NB4 (cell line): Measurements from ENCODE around the gene EMC10.

Source experiments
- MYC ChIP-seq: IDR thresholded peaks from 2 replicates; pipeline ENCODE4 v1.6.1; 2011; ENCODE audit warnings: low read depth, low read length
- POLR2A ChIP-seq: IDR thresholded peaks from 2 replicates; pipeline ENCODE4 v1.6.1; 2011; ENCODE audit warnings: mild to moderate bottlenecking; ENCODE audit not compliant: insufficient read length; ENCODE audit errors: extremely low read depth
- TF ChIP-seq, protein P1 (sequence below): IDR thresholded peaks from one replicate; pipeline ENCODE4 v1.5.1; 2012; ENCODE audit warnings: low read depth, low read length

DNA sequence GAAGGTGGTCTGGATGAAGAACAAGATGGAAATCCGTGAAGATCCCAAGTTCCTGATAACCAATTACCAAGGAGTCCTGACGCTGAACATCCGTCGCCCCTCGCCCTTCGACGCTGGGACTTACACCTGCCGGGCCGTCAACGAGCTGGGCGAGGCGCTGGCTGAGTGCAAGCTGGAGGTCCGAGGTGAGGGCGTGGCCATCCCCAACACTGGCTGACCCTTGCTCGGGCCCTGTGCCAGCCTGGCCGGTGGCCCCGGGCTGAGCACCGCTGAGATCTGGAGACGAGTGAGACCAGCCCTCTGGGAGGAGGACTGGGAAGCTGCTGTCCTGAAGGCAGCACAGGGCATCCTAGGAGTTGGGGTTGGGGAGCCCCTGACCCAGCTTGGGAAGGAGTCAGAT is 12.0 kb upstream of the EMC10 start:
- TF ChIP-seq, protein P1, sequence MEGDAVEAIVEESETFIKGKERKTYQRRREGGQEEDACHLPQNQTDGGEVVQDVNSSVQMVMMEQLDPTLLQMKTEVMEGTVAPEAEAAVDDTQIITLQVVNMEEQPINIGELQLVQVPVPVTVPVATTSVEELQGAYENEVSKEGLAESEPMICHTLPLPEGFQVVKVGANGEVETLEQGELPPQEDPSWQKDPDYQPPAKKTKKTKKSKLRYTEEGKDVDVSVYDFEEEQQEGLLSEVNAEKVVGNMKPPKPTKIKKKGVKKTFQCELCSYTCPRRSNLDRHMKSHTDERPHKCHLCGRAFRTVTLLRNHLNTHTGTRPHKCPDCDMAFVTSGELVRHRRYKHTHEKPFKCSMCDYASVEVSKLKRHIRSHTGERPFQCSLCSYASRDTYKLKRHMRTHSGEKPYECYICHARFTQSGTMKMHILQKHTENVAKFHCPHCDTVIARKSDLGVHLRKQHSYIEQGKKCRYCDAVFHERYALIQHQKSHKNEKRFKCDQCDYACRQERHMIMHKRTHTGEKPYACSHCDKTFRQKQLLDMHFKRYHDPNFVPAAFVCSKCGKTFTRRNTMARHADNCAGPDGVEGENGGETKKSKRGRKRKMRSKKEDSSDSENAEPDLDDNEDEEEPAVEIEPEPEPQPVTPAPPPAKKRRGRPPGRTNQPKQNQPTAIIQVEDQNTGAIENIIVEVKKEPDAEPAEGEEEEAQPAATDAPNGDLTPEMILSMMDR, result no peak
- no peak for TF ChIP-seq MYC
- TF ChIP-seq POLR2A, result no peak
